ENCODE data around the gene FBXW8.

Gene FBXW8

GRCh38 chr12:116945886-116946550, 35.3 kb downstream of the FBXW8 start:
- TF ChIP-seq, protein P1, sequence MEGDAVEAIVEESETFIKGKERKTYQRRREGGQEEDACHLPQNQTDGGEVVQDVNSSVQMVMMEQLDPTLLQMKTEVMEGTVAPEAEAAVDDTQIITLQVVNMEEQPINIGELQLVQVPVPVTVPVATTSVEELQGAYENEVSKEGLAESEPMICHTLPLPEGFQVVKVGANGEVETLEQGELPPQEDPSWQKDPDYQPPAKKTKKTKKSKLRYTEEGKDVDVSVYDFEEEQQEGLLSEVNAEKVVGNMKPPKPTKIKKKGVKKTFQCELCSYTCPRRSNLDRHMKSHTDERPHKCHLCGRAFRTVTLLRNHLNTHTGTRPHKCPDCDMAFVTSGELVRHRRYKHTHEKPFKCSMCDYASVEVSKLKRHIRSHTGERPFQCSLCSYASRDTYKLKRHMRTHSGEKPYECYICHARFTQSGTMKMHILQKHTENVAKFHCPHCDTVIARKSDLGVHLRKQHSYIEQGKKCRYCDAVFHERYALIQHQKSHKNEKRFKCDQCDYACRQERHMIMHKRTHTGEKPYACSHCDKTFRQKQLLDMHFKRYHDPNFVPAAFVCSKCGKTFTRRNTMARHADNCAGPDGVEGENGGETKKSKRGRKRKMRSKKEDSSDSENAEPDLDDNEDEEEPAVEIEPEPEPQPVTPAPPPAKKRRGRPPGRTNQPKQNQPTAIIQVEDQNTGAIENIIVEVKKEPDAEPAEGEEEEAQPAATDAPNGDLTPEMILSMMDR (IDR thresholded peaks at IDR 0.05; ENCODE audit: extremely low read depth, missing control alignments): no peak
- DNase-seq (ENCODE audit: low spot score): no peak

DNA sequence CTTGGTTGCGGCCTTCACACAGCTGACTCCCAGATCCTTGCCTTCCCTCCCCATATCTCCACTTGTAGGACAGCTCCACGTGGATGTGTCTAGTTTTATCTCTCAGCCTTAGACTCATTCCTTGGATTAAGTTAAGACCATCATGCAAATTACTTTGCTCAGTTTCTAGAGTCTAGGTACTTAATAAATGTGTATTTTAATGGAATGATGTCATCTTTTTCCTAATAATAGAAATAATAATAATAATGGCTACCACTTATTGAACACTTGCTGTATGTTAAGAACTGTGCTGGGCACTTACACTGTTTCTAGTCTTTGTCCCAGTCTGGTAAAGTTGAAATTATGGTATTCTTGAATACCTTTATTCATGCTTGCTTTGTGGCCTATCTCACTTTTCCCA, 37.5 kb downstream of the FBXW8 start:
- DNase-seq (ENCODE audit: low spot score): no peak
- TF ChIP-seq, protein P1 (IDR thresholded peaks at IDR 0.05; ENCODE audit: extremely low read depth, missing control alignments): no peak

DNA sequence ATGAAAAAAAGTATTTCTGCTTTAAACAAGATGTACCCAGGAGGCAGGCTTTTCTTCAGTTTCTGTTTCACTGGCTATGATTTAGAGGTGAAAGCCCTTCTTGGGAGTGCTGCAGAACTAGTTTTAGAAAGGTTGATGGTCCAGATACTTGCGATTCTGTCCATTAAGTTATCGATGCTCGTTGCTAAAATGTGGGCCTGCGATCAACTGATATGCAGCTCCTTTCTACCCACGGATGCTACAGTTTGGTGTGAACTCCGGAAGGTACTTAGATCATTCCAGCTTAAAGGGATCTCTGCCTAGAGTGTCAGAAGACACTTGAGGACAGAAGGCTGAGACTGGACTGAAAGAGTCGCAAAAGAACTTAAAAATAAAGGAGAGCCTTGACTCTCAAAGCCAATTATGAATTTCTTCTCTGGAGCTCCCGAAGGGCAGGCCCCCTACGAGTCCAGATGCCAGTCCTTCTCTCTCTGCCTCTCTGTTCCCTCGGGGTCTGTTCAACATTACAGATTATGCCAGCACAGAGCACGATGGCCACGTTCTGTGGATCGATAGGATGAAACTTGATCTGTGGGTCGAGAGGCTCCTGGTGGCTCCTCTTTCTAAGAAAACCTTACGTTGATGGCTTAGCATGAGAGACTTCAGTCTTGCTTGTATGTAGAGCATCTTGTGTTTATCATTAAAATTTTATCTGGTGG, 40.0 kb downstream of the FBXW8 start:
- TF ChIP-seq, protein P1 (IDR thresholded peaks at IDR 0.05; ENCODE audit: extremely low read depth, missing control alignments): no peak
- DNase-seq (ENCODE audit: low spot score): no peak

GRCh38 chr12:116954710-116955381, 44.1 kb downstream of the FBXW8 start:
- TF ChIP-seq, protein P1 (IDR thresholded peaks at IDR 0.05; ENCODE audit: extremely low read depth, missing control alignments): no peak
- DNase-seq (ENCODE audit: low spot score): no peak

DNA sequence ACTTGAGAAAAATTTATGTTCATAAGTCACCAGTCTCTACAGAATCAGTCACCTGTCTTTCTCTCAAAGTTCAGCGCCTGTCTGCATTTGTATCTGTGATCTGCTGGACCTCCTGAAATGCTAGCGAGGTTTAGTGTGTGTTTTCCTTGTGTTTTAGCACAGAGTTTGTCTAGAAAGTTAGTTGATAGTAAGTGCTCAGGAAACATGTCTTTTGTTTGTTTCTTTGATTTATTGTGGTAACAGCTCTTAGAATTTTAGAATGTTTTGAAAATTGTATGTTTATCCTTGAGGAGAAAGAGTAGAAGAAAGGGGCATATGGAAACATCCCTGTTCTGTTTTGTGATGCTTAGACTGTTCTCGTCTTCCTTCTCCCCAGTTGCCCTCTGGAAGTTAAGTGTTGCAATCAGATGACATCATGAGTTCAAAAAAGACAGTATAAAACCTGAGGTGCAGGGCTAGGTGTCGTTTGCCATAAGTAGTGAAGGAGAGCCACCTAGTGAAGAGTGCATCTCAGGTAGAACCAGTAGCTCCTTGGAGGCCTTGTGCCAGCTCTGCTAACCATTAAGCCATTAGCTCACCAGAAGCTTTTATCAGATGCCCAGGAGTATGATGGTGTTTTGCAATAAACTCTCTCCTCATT, 44.8 kb downstream of the FBXW8 start:
- no peak for DNase-seq (ENCODE audit: low spot score)
- TF ChIP-seq, protein P1 (IDR thresholded peaks at IDR 0.05; ENCODE audit: extremely low read depth, missing control alignments): no peak

DNA sequence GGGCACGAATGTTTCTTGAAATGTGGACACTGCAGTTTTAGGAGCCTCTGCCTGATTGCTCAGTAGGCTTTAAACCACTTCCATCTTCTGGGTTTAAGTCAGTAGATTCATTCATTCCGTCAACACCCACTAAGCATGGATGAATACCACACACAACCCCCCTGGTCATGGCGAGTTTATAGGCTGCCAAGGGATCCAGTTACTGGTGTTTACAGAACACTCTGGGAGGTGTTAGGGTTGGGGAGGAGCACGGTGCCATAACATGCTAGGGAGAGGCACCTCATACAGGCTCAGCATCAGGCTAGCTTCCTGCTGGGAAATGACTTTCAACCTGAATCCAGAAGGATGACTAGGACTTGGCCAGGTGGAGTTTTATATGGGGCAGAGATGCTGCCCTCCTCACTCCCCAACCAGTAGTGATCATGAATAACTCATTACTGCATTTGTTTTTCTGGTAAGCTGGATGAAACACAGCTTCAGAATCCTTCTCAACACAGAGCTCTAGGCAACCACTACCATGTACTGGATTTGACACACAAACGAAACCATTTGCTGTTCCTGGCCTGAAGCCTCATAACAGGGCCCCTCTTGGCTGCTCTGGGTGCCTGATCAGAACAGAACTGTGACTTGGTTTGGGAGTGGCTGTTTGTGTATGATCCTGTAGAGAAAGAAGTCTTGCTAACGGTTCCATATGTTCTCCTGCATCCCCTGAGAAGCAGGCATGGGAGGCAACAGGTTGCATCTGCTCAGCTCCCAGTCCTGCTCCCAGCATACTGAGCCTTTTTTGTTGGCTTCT, 47.9 kb downstream of the FBXW8 start:
- TF ChIP-seq, protein P1 (IDR thresholded peaks at IDR 0.05; ENCODE audit: extremely low read depth, missing control alignments): no peak
- DNase-seq (ENCODE audit: low spot score): no peak

Measured in GM20000 (cell line).